Stimulated activated CD4-positive, alpha-beta T cell treated with anti-CD3 and anti-CD28 coated beads, Interleukin-2, amount 100 ng/mL, for 24 hours (primary cell): ENCODE data around the gene ARHGEF4.

ENCODE experiments used
- DNase-seq, 2 donors: peaks; one replicate each; pipeline ENCODE4 v3.0.0-alpha.2; 2020

Gene ARHGEF4

GRCh38 chr2:130851624-130852382 lies 15.1 kb downstream of the ARHGEF4 start:
- no peak for DNase-seq

DNA sequence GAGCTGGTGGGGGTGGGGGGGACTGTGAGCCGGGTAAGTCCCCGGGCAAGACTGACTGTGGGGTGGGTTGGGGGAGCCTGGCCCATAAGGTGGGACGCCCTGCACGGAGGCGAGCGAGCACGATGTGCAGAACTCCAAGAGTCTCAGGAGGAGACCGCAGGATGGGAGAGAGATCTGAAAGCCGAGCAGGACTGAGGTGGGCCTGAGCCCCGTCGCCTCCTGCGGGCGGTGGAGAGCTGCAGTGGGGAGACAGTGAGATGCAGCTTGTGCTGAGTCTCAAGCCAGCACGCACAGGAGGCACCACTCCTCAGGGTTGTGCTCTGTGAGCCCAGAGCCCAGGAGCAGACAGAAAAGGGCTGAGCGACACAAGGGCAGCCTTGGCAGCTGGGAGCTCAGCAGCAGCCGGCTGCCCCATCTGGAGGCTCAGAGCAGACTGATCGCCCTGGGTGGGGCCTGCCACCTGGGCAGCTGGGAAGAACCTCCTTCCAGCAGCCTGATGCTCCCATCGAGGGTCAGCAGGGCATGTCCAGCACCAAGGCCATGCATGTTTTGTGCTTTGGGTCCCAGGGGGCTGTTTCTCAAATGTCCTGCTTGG lies 15.9 kb downstream of the ARHGEF4 start:
- no peak for DNase-seq

DNA sequence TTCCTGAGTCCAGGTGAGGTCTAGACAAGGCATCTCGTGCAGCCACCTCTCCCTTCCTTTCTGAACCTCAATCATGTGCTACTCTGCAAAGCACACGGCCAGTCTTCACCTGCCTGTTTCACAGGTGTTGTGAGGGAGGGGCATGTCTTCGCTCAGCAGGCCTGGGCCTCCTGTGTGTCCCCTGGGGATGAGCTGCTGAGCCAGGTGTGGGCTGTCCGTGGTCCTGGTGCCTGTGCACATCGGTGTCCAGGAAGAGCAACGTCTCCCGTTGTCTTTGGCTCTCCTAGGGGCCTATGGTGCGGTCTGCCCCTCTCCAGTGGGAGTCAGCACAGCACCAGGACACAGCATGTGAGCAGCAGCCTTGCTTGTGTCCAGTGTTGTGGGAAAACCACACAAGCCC lies 16.7 kb downstream of the ARHGEF4 start:
- DNase-seq: no peak

DNA sequence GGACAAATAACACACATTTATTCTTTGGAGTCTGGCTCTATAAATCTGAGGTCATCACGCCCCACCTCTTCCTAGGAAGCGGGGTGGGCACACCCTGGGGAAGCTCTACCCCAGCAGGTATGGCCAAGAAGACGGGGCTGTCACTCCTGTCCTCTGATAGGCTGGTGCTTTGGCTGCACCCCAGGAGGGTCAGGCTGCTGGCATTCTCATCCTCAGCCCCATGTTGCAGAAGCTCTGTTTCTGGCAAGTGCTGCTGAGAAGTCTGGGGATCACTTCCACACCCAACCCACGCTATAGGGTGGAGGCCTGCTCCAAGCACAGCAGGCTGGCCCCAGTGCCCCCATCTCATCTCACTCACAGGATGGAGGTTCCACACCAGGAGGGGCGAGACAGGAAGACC lies 17.6 kb downstream of the ARHGEF4 start:
- no peak for DNase-seq

DNA sequence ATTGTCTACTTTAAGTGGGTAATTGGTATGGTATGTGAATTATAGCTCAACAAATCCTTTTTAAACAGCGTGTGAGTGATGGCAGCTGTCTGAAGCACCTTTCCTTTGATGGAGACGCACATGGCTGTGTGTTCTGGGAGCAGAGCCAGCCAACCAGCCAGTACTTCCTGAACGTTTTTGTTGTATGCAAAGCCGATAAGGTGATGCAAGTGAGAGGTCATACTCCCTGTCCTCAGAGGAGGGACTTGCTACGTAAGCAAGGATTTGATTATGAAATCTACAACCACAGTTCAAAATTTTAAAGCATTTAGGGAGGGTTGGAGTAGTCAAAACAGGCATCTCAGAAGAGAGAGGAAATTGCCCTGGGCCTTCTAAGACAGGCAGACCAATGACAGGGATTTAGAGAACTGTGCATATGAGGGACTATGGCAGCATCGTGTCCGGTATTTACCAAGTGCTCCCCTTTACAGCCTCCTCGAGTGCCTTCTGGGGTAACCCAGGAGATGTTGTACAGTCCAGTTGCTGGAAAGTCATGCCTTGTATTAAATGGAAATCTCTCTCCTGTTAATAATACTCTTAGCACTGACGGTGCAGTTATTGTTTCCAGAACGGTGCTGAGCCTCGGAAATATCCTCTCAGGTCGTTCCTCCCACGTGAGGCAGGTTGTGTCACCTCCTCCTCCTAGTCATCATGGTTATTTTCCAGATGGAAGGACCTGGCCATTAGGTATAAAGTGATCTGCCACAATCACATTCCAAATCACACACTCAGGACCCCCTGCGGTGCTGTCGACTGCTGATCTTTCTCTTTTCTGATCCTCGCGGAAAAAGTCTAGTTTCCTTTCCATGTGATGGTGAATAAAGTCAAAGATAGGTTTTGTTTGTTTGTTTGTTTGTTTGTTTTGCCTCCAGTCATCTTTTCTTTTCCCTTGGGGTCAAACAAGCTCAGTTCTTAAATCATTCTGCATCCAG lies 28.4 kb downstream of the ARHGEF4 start:
- no peak for DNase-seq

DNA sequence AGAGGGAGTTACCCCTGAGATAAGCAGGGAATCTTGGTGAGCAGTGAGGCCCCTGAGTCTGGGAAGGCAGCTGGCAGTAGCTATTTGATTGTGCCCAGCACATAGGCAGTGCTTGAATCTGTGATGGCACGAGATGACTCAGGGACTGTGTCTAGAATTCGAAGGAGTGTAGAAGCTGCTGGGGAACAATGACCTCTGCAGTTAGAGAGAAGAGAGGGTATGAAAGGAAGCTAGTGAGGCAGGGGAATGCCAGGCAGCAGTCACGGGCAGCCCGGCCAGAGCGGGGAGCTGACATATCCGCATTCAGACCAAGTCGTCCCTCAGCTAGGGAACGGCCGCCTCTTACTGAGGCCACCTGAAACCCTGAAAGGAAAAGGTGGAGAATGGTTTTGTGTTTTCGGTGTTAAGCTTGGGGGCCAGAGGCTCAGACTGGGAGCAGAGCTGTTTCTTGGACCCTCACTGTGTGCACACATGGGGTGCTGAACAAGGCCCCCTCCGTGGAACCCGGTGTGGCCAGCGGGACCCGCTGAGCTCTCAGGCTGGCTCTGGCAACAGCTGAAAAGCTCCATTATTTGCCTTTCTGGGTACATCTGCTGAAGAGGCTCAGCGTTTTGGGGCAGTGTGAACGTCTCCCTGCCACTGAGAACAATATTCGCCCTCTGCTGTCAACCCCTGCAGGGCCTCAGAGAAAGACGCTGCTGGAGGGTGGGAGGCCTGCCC lies 32.9 kb downstream of the ARHGEF4 start:
- DNase-seq: no peak

DNA sequence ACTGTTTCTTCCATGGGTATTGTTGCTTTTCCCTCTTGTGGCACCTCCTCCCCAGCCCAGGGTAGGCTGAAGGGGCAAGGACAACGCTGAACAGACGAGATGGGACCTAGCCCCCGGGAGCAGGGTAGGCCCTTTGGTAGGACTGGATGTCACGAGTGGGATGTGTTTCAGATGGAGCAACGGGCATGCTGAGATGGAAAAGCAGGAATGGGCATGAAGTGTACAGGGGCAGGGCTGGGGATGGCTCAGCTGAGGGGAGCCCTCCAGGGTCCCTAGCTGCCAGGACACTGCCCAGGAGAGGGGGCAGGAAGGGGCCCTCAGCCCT lies 33.4 kb downstream of the ARHGEF4 start:
- DNase-seq: no peak

GRCh38 chr2:130870779-130871178 lies 34.1 kb downstream of the ARHGEF4 start:
- DNase-seq: no peak

DNA sequence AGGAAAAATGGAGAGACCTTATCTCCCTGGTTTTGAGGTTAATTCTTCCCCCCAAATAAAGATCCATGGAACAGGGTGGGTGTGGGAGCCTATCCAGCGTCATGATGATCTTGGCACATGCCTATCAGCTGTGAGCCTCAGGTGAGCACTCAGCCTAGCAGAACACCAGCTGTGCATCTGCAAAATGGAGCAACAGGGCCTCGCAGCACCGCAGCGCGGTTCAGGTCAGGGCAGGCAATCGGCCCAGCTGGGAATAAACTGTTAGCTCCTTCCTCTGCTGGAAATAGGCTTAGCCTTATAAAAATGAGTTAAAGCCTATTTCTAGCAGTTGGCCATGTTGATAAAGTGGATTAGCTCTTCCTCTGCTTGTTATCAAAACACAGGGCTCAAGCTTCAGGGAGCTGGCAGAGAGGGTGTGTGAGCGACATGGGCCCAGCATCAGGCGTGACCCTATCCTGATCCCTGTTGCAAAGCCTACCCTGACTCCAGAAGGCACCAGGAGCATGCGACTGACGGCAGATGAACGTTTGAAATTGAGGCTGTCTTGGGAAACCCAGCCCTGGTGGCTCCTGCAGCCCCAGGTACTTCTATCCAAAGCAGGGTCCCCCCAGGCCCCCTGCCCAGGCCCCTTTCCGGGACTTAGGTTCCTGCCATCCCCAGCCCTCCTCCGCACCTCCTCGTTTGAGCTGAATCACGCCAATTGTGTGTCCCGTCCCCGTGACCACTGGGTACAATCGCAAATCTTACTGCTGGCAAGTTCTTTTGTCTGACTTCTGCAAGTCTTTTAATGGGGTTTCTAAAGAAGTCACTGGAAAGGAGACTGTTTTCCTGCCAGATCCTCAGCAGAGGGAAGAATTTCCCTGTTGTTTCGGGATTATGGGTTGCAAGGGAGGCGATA lies 35.4 kb downstream of the ARHGEF4 start:
- DNase-seq: no peak

- no peak for DNase-seq
Measured at GRCh38 chr2:130872741-130873125, 36.0 kb downstream of the ARHGEF4 start.

DNA sequence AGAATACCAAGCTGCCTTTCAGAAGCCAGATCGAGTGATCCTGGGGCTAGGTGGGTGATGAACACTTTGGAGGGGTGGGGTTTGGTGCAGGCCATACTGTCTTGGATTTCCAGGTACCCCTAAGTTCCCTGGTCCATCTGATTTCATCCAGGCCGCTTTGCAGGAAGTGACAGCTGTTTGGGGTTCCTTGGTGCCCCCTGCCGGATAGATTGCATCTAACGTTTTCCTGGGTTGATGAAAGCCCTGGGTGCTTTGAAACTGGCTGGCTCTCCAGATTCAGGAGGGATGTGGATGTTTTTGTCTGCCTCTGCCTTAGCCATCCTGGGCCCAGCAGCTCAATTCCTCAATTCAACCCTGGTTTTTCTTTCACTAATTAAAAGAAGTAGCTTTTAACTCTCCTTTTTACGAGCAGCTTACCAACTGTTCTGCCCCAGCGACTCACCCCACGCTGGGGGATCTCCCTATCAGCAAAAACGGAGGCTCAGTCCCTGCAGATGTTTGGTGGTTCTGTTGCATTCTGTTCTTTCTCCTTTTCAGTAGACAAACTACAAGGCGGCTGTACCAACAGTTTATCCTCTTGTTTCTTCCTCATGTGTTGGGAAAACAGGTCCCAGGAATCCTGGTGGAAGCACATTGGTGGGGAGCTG lies 37.1 kb downstream of the ARHGEF4 start:
- peak; percentile 76 to 78 for DNase-seq

DNA sequence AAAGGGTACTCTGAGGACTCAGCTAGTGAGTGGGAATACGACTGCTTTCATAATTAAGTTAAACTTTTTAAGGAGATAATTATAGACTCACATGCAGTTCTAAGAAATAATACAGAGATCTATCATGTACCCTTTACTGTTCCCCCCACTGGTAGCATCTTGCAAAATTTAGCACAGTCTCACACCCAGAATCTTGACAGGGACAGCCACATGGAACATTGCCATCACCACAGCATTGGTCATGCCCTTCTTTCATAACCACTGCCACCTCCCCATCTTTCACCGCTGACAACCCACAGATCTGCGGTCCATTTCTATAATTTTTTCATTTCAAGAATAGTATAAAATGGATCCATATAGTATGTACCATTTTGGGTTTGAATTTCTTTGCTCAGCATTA lies 37.8 kb downstream of the ARHGEF4 start:
- no peak for DNase-seq

GRCh38 chr2:130875935-130876334 lies 39.2 kb downstream of the ARHGEF4 start:
- no peak for DNase-seq

DNA sequence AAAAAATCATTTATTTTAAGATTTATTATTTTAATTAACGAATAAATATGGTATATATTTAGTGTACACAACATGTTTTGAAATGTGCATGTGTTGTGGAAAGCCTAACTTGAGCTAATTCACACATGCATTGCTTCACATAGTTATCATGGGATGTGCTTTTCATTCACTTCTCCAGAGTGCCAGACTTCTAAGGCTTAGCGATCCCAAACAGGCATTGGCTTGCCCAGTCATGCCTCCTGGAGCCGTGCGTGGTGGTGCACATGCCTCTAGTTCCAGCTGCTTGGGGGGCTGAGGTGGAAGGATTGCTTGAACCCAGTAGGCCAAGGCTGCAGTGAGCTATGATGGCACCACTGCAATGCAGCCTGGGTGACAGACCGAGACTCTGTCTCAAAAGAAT lies 40.5 kb downstream of the ARHGEF4 start:
- DNase-seq: no peak

DNA sequence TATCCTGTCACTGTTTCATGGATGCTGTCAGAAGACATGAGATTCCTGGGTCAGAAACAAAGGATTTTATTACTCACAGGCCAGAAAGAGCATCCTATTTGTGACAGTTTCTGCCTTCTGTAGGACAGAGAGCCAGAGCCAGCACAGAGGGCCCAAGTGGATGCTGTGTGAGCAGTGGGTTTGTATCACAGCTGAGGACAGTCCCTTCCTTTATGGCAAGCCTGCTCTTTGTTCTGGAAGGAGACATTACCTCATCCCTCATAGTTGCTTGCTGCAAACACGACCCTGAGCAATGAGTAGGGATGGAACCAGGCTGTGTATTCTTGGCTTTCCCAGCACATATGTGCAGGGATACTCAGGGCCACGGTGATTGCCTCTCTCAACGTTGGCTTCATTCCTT lies 41.6 kb downstream of the ARHGEF4 start:
- DNase-seq: no peak

DNA sequence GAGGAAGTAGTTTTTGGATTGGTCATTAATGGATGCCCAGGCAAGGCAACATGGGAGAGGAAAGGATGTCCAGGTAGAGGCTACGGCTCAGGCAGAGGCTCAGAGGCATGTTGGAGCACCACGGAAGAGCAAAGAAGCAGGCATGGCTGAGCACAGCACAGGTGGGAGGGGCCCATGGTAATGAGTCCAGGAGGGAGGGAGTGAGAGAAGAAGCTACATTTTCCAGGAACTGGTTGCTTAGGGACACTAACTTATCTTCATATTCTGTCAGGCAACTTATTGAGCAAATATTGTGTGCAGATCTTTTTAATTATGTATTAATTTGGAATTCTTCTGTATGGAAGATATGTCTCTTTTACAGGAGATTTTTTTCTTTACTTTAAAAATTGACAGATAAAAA lies 42.2 kb downstream of the ARHGEF4 start:
- DNase-seq: no peak

DNA sequence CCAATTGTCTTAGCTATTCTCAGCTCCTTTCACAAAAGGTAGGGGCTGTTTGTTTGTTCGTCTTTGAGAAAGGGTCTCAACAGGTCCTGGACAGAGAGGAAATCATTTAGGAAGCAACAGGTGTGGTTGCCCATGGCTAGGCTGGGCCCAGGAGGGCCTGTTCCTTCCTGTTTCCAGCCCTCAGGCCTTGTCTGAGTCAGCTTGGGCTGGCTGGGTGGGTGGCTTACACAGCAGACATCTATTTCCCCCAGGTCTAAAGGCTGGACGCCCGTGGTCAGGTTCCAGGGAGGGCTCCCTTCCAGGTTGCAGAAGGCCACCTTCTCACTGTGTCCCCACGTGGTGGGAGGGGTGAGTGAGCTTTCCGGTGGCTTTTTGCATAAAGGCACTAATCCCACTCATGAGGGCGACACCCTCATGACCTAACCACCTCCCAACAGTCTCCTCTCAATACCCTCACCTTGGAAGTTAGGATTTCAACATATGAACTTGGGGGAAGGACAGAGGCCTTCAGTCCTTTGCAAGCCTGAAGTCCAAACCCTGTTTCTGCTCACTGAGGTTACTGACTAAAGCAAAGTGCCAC lies 45.5 kb downstream of the ARHGEF4 start:
- DNase-seq: no peak

DNA sequence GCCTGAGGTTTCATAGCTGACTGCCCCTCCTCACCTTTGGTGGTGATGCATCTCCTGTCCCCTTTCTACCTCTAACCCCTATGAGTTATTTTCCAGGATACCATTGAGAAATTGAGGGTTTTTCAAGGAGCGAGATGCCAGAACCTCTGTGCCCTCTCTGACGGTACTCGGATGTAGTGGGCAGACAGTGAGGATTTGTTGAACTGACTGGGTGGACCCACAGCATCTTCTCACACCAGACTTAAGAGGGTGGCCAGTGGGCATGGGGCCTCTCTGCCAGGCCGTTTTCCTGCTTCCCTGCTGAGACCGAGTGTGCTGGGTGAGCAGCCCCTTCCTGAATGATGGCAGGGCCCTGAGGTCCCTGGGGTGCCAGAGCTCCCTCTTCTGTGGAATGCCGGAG lies 46.3 kb downstream of the ARHGEF4 start:
- DNase-seq: no peak

DNA sequence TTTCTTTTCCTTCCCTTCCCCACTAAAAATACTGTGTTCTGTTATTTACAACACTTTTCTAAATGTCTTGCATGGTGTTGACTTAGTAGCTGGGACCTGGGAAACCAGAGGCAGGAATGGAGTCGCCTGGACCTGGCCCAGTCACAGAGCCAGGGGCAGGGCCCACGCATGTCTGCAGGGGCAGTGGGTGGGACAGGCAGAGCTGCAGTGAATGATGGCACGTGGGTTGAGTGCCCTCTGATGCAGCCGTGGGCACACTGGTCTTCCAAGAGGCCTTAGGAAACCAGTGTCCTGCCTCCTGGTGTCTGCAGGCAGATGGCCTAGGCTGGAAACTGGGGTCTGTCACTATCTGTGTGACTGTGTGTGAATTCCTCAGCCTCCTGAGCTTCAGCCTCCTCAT lies 46.8 kb downstream of the ARHGEF4 start:
- no peak for DNase-seq

- no peak for DNase-seq
Measured at GRCh38 chr2:130884013-130884412, 47.3 kb downstream of the ARHGEF4 start.

DNA sequence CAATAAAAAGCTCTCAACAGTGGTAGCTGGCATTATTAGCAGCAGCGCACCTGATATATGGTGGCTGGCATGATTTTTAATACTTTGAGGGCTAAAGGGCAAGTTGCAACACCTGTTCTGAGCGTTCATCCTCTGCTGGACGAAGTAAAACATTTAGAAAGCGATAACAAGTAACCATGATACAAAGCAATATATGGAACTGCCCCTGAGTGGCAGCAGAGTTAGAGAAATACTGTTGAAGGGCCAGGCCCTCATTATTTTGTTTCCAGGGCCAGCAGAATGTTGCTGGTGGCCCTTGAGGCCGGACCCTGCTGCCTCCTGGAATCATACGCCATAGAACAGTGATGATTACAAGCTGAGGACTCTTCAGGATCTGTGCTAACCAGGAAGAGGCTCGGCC lies 47.8 kb downstream of the ARHGEF4 start:
- no peak for DNase-seq
